Left lung (tissue), 10 donors: Measurements from ENCODE around the gene RABGAP1L. TPM values are rescaled to one million over a fixed set of nuclear protein-coding genes. Genes with fewer than 3 reads are reported as not detected.

Experiments used
- ATAC-seq: fragments of 200-7000 bp; cut with Tn5 transposase; one replicate; pipeline ENCODE4 v1.9.1; 2020; ENCODE audit warnings: moderate library complexity
- DNase-seq, 4 donors: peaks; one replicate each; pipeline ENCODE4 v3.0.0-alpha.2; 2013 to 2020
- H3K27ac ChIP-seq, 2 donors: fragments of 200-600 bp; sonication (generic) in 1 of 2; one replicate each; pipeline versions ENCODE4 v1.5.0 to v1.8.0; 2020 to 2021
- H3K27me3 ChIP-seq, 2 donors: fragments of 200-600 bp; sonication (generic) in 1 of 2; one replicate each; pipeline versions ENCODE4 v1.5.0 to v1.8.0; 2020 to 2021
- H3K36me3 ChIP-seq, 2 donors: fragments of 200-600 bp; sonication (generic) in 1 of 2; one replicate each; pipeline versions ENCODE4 v1.5.0 to v1.8.0; 2020 to 2021
- H3K4me1 ChIP-seq, 2 donors: fragments of 200-600 bp; one replicate each; pipeline ENCODE4 v1.8.0; 2021
- H3K4me3 ChIP-seq, 2 donors: fragments of 200-600 bp; sonication (generic) in 1 of 2; one replicate each; pipeline versions ENCODE4 v1.5.0 to v1.8.0; 2020 to 2021; ENCODE audit warnings: mild to moderate bottlenecking in 1 of 2
- H3K9me3 ChIP-seq, 2 donors: fragments of 200-600 bp; sonication (generic) in 1 of 2; one replicate each; pipeline versions ENCODE4 v1.5.0 to v1.8.0; 2020 to 2021
- intact Hi-C, 2 donors: fragments of 100-400 bp; cut with DNase I; formaldehyde crosslinking; loops; one replicate each; pipeline versions ENCODE4 v1.11.2 to v1.14.2; 2022
- polyA plus RNA-seq, 6 donors: library from polyadenylated mRNA; unstranded; fragments of 120-200 nt; gene quantifications; one replicate each; pipeline ENCODE4 v1.2.1, GENCODE V29; 2013; ENCODE audit not compliant: insufficient read length in 6 of 6
- total RNA-seq, 2 donors: library from RNA; stranded (reverse); fragmentation: NEBNext Ultra II Directional; extraction: Animal tissue kit (Norgen Biotek cat#: 25700); gene quantifications; one replicate each; pipeline ENCODE4 v1.2.1, GENCODE V29; 2021
- TF ChIP-seq, protein P1 (sequence below), 2 donors: fragments of 200-600 bp; sonication (generic) in 1 of 2; IDR thresholded peaks; one replicate each; pipeline versions ENCODE4 v1.5.0 to v1.8.0; 2021; ENCODE audit warnings: antibody characterized with exemption in 2 of 2
- donor health status: DM: no; HTN: yes; CAD: no.
- donor health status: DM: no; HTN: no; CAD: no.

RABGAP1L gene
- total and polyA plus RNA-seq, 8 donors, result 40.3 to 67.3 (median 51.4) TPM

DNA sequence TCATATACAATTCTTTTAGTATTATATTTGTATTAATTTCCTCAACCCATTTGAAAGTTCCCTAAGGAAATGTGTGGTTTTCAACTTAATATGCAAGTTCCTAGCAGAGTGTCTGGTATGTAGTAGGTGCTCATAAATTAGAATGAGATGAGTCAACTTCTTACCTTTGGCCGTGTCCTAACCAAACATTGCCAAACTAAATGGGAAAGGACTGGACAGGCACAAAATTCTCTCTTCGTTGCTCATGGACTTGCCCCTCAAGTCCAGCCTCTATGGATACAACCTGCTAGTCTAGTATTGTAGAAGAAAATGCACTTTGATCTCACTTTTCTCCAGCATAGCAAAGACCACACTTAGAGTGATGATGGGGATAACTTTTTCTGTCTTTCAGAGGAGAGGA is 875.5 kb downstream of the RABGAP1L start:
- Histone ChIP-seq H3K27ac (no peak overlapping the region), H3K9me3 (no peaks in the 10 kb centered on the region), H3K4me3 (no peak overlapping the region), H3K27me3 (no peaks in the 10 kb centered on the region), H3K36me3 (no peaks in the 10 kb centered on the region), H3K4me1 (no peaks in the 10 kb centered on the region)
- no peak for ATAC-seq
- intact Hi-C loops, result loop anchor here in 1 of 2 donors (5.0 kb wide), 2 partner anchors 98 to 113 kb away; no protein-coding TSS in a partner anchor
- TF ChIP-seq, protein P1, sequence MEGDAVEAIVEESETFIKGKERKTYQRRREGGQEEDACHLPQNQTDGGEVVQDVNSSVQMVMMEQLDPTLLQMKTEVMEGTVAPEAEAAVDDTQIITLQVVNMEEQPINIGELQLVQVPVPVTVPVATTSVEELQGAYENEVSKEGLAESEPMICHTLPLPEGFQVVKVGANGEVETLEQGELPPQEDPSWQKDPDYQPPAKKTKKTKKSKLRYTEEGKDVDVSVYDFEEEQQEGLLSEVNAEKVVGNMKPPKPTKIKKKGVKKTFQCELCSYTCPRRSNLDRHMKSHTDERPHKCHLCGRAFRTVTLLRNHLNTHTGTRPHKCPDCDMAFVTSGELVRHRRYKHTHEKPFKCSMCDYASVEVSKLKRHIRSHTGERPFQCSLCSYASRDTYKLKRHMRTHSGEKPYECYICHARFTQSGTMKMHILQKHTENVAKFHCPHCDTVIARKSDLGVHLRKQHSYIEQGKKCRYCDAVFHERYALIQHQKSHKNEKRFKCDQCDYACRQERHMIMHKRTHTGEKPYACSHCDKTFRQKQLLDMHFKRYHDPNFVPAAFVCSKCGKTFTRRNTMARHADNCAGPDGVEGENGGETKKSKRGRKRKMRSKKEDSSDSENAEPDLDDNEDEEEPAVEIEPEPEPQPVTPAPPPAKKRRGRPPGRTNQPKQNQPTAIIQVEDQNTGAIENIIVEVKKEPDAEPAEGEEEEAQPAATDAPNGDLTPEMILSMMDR (IDR thresholded peaks at IDR 0.05), result no peak
- no peak for DNase-seq

DNA sequence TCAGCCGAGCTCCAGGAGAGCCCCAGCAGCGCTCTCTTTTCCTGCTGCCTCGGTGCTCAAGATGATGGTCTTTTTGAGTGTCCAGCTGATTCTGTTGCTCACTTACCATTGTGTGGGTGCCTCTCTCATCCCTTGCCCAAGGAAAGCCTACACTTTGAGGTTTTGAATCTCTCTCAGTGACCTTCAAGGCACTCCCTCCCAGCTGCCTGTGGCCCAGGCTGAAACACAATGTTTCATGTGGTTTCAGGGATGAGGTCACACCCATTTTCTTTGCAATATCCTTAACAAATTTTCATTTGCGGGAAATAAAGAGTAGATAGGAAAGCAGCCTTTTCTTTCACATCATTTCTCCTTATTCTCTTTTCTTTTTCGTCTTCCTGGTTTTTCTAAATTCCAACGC is 876.5 kb downstream of the RABGAP1L start:
- TF ChIP-seq, protein P1 (IDR thresholded peaks at IDR 0.05), result no peak
- DNase-seq, result no peak
- H3K36me3 ChIP-seq, result no peaks in the 10 kb centered on the region
- no peak for ATAC-seq
- no peaks in the 10 kb centered on the region for H3K9me3 ChIP-seq
- no peaks in the 10 kb centered on the region for H3K27me3 ChIP-seq
- no peak overlapping the region for H3K4me3 ChIP-seq
- no peak overlapping the region for H3K27ac ChIP-seq
- H3K4me1 ChIP-seq, result no peaks in the 10 kb centered on the region
- intact Hi-C loops, result no loop called here

DNA sequence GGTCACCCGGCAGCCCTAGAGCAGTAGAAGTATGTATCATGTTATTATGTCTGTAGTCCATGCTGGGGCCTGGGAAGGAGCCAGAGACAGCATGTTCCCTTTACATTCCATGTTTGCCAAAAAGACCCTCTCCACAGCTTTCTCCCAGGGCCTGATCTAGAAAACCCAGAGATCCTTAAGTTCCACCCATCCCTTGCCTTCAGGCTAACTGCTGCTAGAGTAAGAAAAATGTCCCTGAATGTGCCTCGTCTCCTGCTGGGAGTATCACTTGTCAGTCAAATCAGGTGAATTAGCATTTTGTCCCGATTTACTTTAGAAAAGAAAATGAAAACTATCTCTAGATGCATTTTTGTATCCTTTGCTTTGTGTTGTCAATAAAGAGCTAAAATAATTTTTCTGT is 877.2 kb downstream of the RABGAP1L start:
- DNase-seq, result no peak
- Histone ChIP-seq H3K27me3 (no peaks in the 10 kb centered on the region), H3K36me3 (no peaks in the 10 kb centered on the region), H3K9me3 (no peaks in the 10 kb centered on the region), H3K27ac (no peak overlapping the region), H3K4me3 (no peak overlapping the region), H3K4me1 (no peaks in the 10 kb centered on the region)
- intact Hi-C loops, result no loop called here
- TF ChIP-seq, protein P1 (IDR thresholded peaks at IDR 0.05), result no peak
- no peak for ATAC-seq

DNA sequence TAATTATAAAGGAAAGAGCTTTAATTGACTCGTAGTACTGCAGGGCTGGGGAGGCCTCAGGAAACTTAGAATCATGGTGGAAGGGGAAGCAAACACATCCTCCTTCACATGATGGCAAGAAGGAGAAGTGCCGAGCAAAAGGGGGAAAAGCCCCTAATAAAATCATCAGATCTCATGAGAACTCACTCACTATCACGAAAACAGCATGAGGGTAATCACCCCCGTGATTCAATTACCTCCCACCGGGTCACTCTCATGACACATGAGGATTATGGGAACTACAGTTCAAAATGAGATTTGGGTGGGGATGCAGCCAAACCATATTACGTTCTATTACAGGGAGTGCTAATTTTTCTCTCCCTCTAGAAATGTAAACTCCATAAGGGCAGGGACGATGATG is 878.1 kb downstream of the RABGAP1L start:
- Histone ChIP-seq H3K27me3 (no peaks in the 10 kb centered on the region), H3K27ac (no peak overlapping the region), H3K4me1 (no peaks in the 10 kb centered on the region), H3K9me3 (no peaks in the 10 kb centered on the region), H3K36me3 (no peaks in the 10 kb centered on the region), H3K4me3 (no peak overlapping the region)
- ATAC-seq (no peak), DNase-seq (no peak)
- TF ChIP-seq, protein P1 (IDR thresholded peaks at IDR 0.05), result no peak
- intact Hi-C loops, result no loop called here

DNA sequence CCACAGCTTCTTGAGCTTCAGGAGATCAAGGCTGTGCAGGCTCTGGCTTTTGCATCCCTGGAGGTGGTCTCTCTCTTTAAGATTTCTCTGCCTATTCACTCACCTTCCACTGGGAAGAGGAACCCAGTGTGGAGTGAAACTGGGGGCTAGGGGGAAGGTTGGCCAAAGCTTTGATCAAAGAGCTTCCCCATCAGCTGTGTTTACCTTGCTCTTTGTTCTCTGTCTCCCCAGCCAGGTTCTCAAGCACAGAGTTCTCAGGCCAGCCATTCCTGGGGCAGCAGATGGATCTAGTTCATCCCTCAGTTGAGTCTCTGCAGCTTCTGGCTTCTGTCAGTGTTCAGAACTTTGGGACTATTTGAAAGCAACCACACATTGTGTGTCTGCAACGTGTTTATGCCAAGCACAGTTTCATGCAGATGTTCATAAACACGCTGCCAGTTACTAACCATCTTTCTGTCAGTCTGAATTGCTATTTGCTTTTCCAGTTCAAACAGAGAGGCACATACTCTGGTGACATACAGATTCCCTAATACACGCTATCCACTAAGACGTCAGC is 881.1 kb downstream of the RABGAP1L start:
- ATAC-seq (no peak), DNase-seq (no peak)
- no peaks in the 10 kb centered on the region for H3K4me1 ChIP-seq
- no peak overlapping the region for H3K4me3 ChIP-seq
- no peaks in the 10 kb centered on the region for H3K27me3 ChIP-seq
- H3K36me3 ChIP-seq, result no peaks in the 10 kb centered on the region
- intact Hi-C loops, result no loop called here
- no peaks in the 10 kb centered on the region for H3K9me3 ChIP-seq
- TF ChIP-seq, protein P1 (IDR thresholded peaks at IDR 0.05), result no peak
- H3K27ac ChIP-seq, result no peak overlapping the region
